H1 (cell line): ENCODE measurements around the gene SECISBP2. TPM values are rescaled to one million over a fixed set of nuclear protein-coding genes. Genes with fewer than 3 reads are reported as not detected.

Experiments
- CTCF ChIA-PET: fragments of 300-600 bp; sonication (Branson Sonifier 250); formaldehyde crosslinking; loops from one replicate; lab custom pipeline; 2021; ENCODE audit not compliant: partially characterized antibody; lab: Charles Lee
- POLR2A ChIA-PET: fragments of 300-600 bp; sonication (Branson Sonifier 250); formaldehyde crosslinking; loops from one replicate; lab custom pipeline; 2021; ENCODE audit warnings: inconsistent platforms; ENCODE audit not compliant: partially characterized antibody; lab: Charles Lee
- DNase-seq, 2 experiments: peaks; one replicate each; pipeline versions ENCODE4 v3.0.0 to v3.0.0-alpha.2; 2010 to 2022; ENCODE audit warnings: low spot score in 2 of 2, low read depth in 1 of 2, mixed read lengths in 1 of 2
- FAIRE-seq: peaks from 2 replicates; lab custom pipeline; 2011; peaks lifted over from hg19 to GRCh38; lab: Jason Lieb, UNC
- H2AFZ ChIP-seq: 2 replicates; pipeline ENCODE4 v1.8.1; 2012; ENCODE audit warnings: low read length, inconsistent platforms
- H2AK5ac ChIP-seq: 2 replicates; pipeline ENCODE4 v1.6.1; 2013; ENCODE audit warnings: low read depth, low read length
- H2BK120ac ChIP-seq: replicated peaks from 2 replicates; pipeline ENCODE3; 2013; ENCODE audit warnings: low read depth, low read length, inconsistent platforms
- H2BK12ac ChIP-seq: 2 replicates; pipeline ENCODE4 v1.6.1; 2013; ENCODE audit warnings: low read depth, low read length
- H2BK15ac ChIP-seq: 2 replicates; pipeline ENCODE4 v1.6.1; 2013; ENCODE audit warnings: low read length
- H2BK20ac ChIP-seq: 2 replicates; pipeline ENCODE4 v1.6.1; 2013; ENCODE audit warnings: low read length
- H2BK5ac ChIP-seq: 2 replicates; pipeline ENCODE4 v1.6.1; 2013; ENCODE audit warnings: low read depth, low read length
- H3K14ac ChIP-seq: 2 replicates; pipeline ENCODE4 v1.6.1; 2013; ENCODE audit warnings: inconsistent platforms; ENCODE audit not compliant: insufficient read length
- H3K18ac ChIP-seq: 2 replicates; pipeline ENCODE4 v1.6.1; 2013; ENCODE audit warnings: low read length; ENCODE audit errors: extremely low read depth
- H3K23ac ChIP-seq: 2 replicates; pipeline ENCODE4 v1.6.1; 2013; ENCODE audit warnings: inconsistent platforms; ENCODE audit not compliant: insufficient read length
- H3K23me2 ChIP-seq: 2 replicates; pipeline ENCODE4 v1.6.1; 2013; ENCODE audit warnings: low read depth, low read length
- H3K27ac ChIP-seq: 2 replicates; pipeline ENCODE4 v1.6.1; 2011; ENCODE audit warnings: low read depth, low read length, inconsistent platforms
- H3K27me3 ChIP-seq, 4 experiments: replicated peaks in 1 of 4; 1 replicate in 1 of 4; 2 replicates in 3 of 4; pipeline versions ENCODE4 v1.6.1 to v1.8.1; 2011 to 2013; ENCODE audit warnings: low read length in 3 of 4, mild to moderate bottlenecking in 3 of 4, inconsistent platforms in 2 of 4, mixed read lengths in 2 of 4, moderate library complexity in 1 of 4; ENCODE audit not compliant: control insufficient read depth in 3 of 4, insufficient read depth in 3 of 4; ENCODE audit errors: extremely low read depth in 1 of 4
- H3K36me3 ChIP-seq, 4 experiments: 2 replicates each; pipeline versions ENCODE4 v1.6.1 to v1.8.1; 2011 to 2013; ENCODE audit warnings: mild to moderate bottlenecking in 4 of 4, low read length in 3 of 4, moderate library complexity in 2 of 4, control low read depth in 1 of 4, inconsistent platforms in 1 of 4; ENCODE audit not compliant: insufficient read depth in 4 of 4, control insufficient read depth in 2 of 4
- H3K4ac ChIP-seq: replicated peaks from 2 replicates; pipeline ENCODE3; 2013; ENCODE audit warnings: low read length, low read depth, mixed read lengths, inconsistent platforms; ENCODE audit not compliant: insufficient read length
- H3K4me1 ChIP-seq, 4 experiments: replicated peaks in 1 of 4; 1 replicate in 1 of 4; 2 replicates in 3 of 4; pipeline versions ENCODE4 v1.6.1 to v1.8.1; 2011 to 2013; ENCODE audit warnings: low read length in 3 of 4, inconsistent platforms in 2 of 4, mixed read lengths in 1 of 4; ENCODE audit not compliant: insufficient read depth in 4 of 4, control insufficient read depth in 3 of 4
- H3K4me2 ChIP-seq, 2 experiments: 2 replicates each; pipeline versions ENCODE4 v1.6.1 to v1.8.1; 2011 to 2013; ENCODE audit warnings: low read depth in 2 of 2, low read length in 2 of 2, control low read depth in 1 of 2, inconsistent platforms in 1 of 2, mild to moderate bottlenecking in 1 of 2; ENCODE audit not compliant: insufficient read depth in 1 of 2
- H3K4me3 ChIP-seq, 4 experiments: fragments of 200-600, 300-600 bp in 1 of 4; sonication (generic), shearing (Covaris generic), sonication (Bioruptor Twin) in 1 of 4; 2 replicates each; pipeline versions ENCODE4 v1.5.1 to v1.8.1; 2011 to 2016; ENCODE audit warnings: low read length in 4 of 4, low read depth in 3 of 4, control low read depth in 2 of 4, inconsistent platforms in 2 of 4, mild to moderate bottlenecking in 2 of 4, mixed read lengths in 1 of 4, moderate library complexity in 1 of 4; ENCODE audit not compliant: insufficient read depth in 2 of 4; ENCODE audit errors: extremely low read depth in 1 of 4
- H3K56ac ChIP-seq: replicated peaks from 2 replicates; pipeline ENCODE3; 2013; ENCODE audit warnings: low read depth, mild to moderate bottlenecking, mixed read lengths, low read length, inconsistent platforms; ENCODE audit not compliant: insufficient read length
- H3K79me1 ChIP-seq: 2 replicates; pipeline ENCODE4 v1.6.1; 2013; ENCODE audit warnings: low read depth, low read length, control low read depth
- H3K79me2 ChIP-seq, 2 experiments: 2 replicates each; pipeline versions ENCODE4 v1.6.1 to v1.8.1; 2012 to 2013; ENCODE audit warnings: low read length in 2 of 2, mild to moderate bottlenecking in 2 of 2, inconsistent platforms in 1 of 2; ENCODE audit not compliant: insufficient read depth in 2 of 2, control insufficient read depth in 1 of 2
- H3K9ac ChIP-seq, 4 experiments: replicated peaks in 1 of 4; 1 replicate in 1 of 4; 2 replicates in 3 of 4; pipeline versions ENCODE4 v1.6.1 to v1.8.1; 2011 to 2013; ENCODE audit warnings: low read depth in 3 of 4, low read length in 3 of 4, control low read depth in 2 of 4, mild to moderate bottlenecking in 2 of 4, moderate library complexity in 2 of 4, inconsistent platforms in 1 of 4; ENCODE audit errors: extremely low read depth in 1 of 4
- H3K9me3 ChIP-seq, 2 experiments: 2 replicates each; pipeline versions ENCODE4 v1.6.1 to v1.8.1; 2012 to 2013; ENCODE audit warnings: mild to moderate bottlenecking in 2 of 2, moderate library complexity in 2 of 2, control low read depth in 1 of 2, inconsistent platforms in 1 of 2, low read depth in 1 of 2, low read length in 1 of 2, mixed read lengths in 1 of 2; ENCODE audit not compliant: insufficient read depth in 2 of 2
- H4K20me1 ChIP-seq, 2 experiments: replicated peaks in 1 of 2; 2 replicates each; pipeline versions ENCODE3 to v1.8.1; 2011 to 2013; ENCODE audit warnings: inconsistent platforms in 2 of 2, low read length in 2 of 2, mild to moderate bottlenecking in 1 of 2; ENCODE audit not compliant: insufficient read depth in 2 of 2, control insufficient read depth in 1 of 2
- H4K5ac ChIP-seq: 2 replicates; pipeline ENCODE4 v1.6.1; 2013; ENCODE audit warnings: low read length, low read depth, mixed read lengths, inconsistent platforms; ENCODE audit not compliant: insufficient read length
- H4K8ac ChIP-seq: 2 replicates; pipeline ENCODE4 v1.8.0; 2013; ENCODE audit warnings: mild to moderate bottlenecking, moderate library complexity, low read length, inconsistent platforms; ENCODE audit not compliant: insufficient read depth; ENCODE audit errors: extremely low read depth
- H4K91ac ChIP-seq: replicated peaks from 2 replicates; pipeline ENCODE3; 2013; ENCODE audit warnings: low read length, mixed read lengths, inconsistent platforms; ENCODE audit not compliant: insufficient read length
- BCL11A ChIP-seq, 2 experiments: IDR thresholded peaks; one replicate each; pipeline ENCODE4 v1.6.1; 2011; ENCODE audit warnings: low read depth in 2 of 2, low read length in 2 of 2, mild to moderate bottlenecking in 2 of 2
- CBX5 ChIP-seq: fragments of 300-800, 300-1000 bp; sonication (generic); IDR thresholded peaks from 2 replicates; pipeline ENCODE4 v1.7.1; 2016; ENCODE audit warnings: antibody characterized with exemption, low read length, low read depth
- CHD2 ChIP-seq: IDR thresholded peaks from 2 replicates; pipeline ENCODE4 v1.6.1; 2012; ENCODE audit warnings: low read length, improper control_type of control experiment
- HDAC6 ChIP-seq: IDR thresholded peaks from one replicate; pipeline ENCODE4 v1.7.1; 2012; ENCODE audit warnings: low read depth, mild to moderate bottlenecking, inconsistent platforms, low read length, moderate library complexity
- KDM1A ChIP-seq: fragments of 200-600, 300-600 bp; sonication (generic); IDR thresholded peaks from 2 replicates; pipeline ENCODE4 v1.7.1; 2016; ENCODE audit warnings: mild to moderate bottlenecking, low read length, borderline replicate concordance
- RBBP5 ChIP-seq: IDR thresholded peaks from 2 replicates; pipeline ENCODE4 v1.7.1; 2012; ENCODE audit warnings: low read depth, mild to moderate bottlenecking, inconsistent platforms, low read length, moderate library complexity, borderline replicate concordance
- RNF2 ChIP-seq: fragments of 200-900, 300-1000 bp; sonication (generic); IDR thresholded peaks from 2 replicates; pipeline ENCODE4 v1.7.1; 2016; ENCODE audit warnings: borderline replicate concordance, low read depth, mild to moderate bottlenecking, antibody characterized with exemption, low read length; ENCODE audit not compliant: poor library complexity, severe bottlenecking; ENCODE audit errors: missing control alignments
- SAP30 ChIP-seq: fragments of 300-600 bp; sonication (generic); IDR thresholded peaks from 2 replicates; pipeline ENCODE4 v1.7.1; 2012; ENCODE audit warnings: low read length, moderate library complexity, mild to moderate bottlenecking, inconsistent platforms; ENCODE audit not compliant: insufficient read depth, insufficient replicate concordance
- SP1 ChIP-seq: IDR thresholded peaks from 2 replicates; pipeline ENCODE4 v1.6.1; 2011; ENCODE audit warnings: low read depth, low read length
- TBP ChIP-seq: IDR thresholded peaks from 2 replicates; pipeline ENCODE4 v1.6.1; 2011; ENCODE audit warnings: low read depth, low read length, improper control_type of control experiment
- YY1 ChIP-seq: IDR thresholded peaks from 2 replicates; pipeline ENCODE4 v1.6.1; 2011; ENCODE audit warnings: low read depth, mild to moderate bottlenecking, low read length
- WGBS, 2 experiments: shearing (Covaris generic) in 1 of 2; methylation state at CpG; one replicate each; pipeline versions ENCODE4 v1.1.6 to v1.1.7; 2013 to 2015; ENCODE audit warnings: low lambda C conversion rate in 2 of 2, mixed read lengths in 2 of 2, inconsistent platforms in 1 of 2, low coverage in 1 of 2, missing lambda C conversion rate in 1 of 2; ENCODE audit not compliant: insufficient replicate concordance in 2 of 2, insufficient coverage in 1 of 2, insufficient read length in 1 of 2; ENCODE audit errors: extremely low coverage in 1 of 2, missing lambda C conversion rate in 1 of 2; 5-methylcytosine and 5-hydroxymethylcytosine counted together
- polyA plus RNA-seq, 7 experiments: library from polyadenylated mRNA; depleted of rRNA in 3 of 7; stranded (reverse) in 5 of 7; unstranded in 2 of 7; fragments of >200 nt in 5 of 7; fragments of 200-250 nt in 2 of 7; gene quantifications; 1 replicate in 5 of 7; 2 replicates in 1 of 7; 4 replicates in 1 of 7; pipeline versions ENCODE4 v1.2.1 to v1.2.3, GENCODE V29; 2011 to 2013; ENCODE audit warnings: missing spikeins in 2 of 7, mixed read lengths in 2 of 7
- total RNA-seq: library from RNA; stranded (reverse); fragmentation: NEBNext Ultra II Directional; extraction: Animal tissue kit (Norgen Biotek cat#: 25700); gene quantifications from 2 replicates; pipeline ENCODE4 v1.2.1, GENCODE V29; 2021
- TF ChIP-seq, protein P1 (sequence below): IDR thresholded peaks from 2 replicates; pipeline ENCODE4 v1.6.1; 2012; ENCODE audit warnings: low read length, inconsistent platforms

Gene SECISBP2
- total and polyA plus RNA-seq, 2 of the 8 experiments (the other 6 are each of a cell fraction or from before 2014, with no cell fraction given), result 39.0 to 61.7 TPM

DNA sequence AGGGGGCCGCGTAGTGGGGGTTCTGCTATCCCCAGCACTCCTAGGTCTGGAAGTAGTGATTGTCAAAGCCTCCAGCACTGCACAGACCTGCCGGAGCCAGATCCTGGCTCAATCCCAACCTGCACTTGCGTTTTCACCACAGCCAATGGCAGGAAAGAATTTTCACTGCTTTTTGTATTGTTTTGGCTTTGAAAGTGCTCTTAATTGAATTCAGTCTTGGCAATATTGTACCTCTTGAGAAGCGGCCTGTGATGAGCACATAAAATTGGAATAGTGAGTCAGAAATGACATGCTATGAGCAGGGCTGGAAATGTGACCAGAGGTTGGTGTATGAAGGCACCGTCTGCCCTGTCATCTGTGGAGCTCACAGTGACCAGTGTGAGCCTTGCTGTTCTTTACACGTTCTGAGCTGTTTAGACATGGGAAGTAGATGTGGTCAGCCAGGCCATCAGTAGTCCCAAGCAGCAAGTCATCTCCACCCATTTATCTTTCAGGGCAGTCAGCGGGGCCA lies 41.5 kb downstream of the SECISBP2 start:
- Histone ChIP-seq H3K4ac (no peak overlapping the region), H4K5ac (no peak overlapping the region), H3K23me2 (no peaks in the 10 kb centered on the region), H3K4me3 (no peak overlapping the region), H3K9ac (no peak overlapping the region), H3K4me2 (no peak overlapping the region), H3K27ac (no peak overlapping the region), H4K91ac (no peak overlapping the region), H2BK5ac (no peak overlapping the region), H4K20me1 (peaks cover 0 to 4% of the 10 kb centered on the region in 2 experiments), H3K9me3 (no peaks in the 10 kb centered on the region), H3K4me1 (no peaks in the 10 kb centered on the region), H3K36me3 (peaks cover 37 to 71% (median 57%) of the 10 kb centered on the region in 4 experiments), H2BK15ac (no peak overlapping the region), H3K27me3 (no peaks in the 10 kb centered on the region), H2BK12ac (no peak overlapping the region), H3K79me2 (no peaks in the 10 kb centered on the region), H2AFZ (no peak overlapping the region), H3K23ac (no peak overlapping the region), H3K18ac (no peak overlapping the region), H2BK120ac (no peak overlapping the region), H2BK20ac (no peak overlapping the region), H3K56ac (no peak overlapping the region), H2AK5ac (no peak overlapping the region), H3K14ac (no peak overlapping the region), H3K79me1 (no peaks in the 10 kb centered on the region), H4K8ac (no peak overlapping the region)
- CTCF ChIA-PET, result interaction anchor here (1.9 kb wide), 1 partner anchor 188 kb away, joined by 8 read pairs; no protein-coding TSS in a partner anchor
- POLR2A ChIA-PET, result no interaction called here
- no peak for DNase-seq
- no peak for FAIRE-seq
- 92% methylated on average over 8 of the region's 8 CpGs; no CpG with 5 or more reads in 1 of the 2 experiments for WGBS, 2 experiments
- TF ChIP-seq YY1 (no peak), BCL11A (IDR thresholded peaks at IDR 0.05; ENCODE audit: low read depth in 2 of 2, low read length in 2 of 2) (no peak), RNF2 (no peak), SP1 (no peak), TBP (no peak), CBX5 (no peak), CHD2 (no peak), SAP30 (no peak), KDM1A (no peak), HDAC6 (no peak), RBBP5 (no peak)
- TF ChIP-seq, protein P1, sequence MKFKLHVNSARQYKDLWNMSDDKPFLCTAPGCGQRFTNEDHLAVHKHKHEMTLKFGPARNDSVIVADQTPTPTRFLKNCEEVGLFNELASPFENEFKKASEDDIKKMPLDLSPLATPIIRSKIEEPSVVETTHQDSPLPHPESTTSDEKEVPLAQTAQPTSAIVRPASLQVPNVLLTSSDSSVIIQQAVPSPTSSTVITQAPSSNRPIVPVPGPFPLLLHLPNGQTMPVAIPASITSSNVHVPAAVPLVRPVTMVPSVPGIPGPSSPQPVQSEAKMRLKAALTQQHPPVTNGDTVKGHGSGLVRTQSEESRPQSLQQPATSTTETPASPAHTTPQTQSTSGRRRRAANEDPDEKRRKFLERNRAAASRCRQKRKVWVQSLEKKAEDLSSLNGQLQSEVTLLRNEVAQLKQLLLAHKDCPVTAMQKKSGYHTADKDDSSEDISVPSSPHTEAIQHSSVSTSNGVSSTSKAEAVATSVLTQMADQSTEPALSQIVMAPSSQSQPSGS, result no peak
